ENCODE results near the gene NEK11. TPM values are rescaled to one million over a fixed set of nuclear protein-coding genes. Genes with fewer than 3 reads are reported as not detected.

The NEK11 gene
- total RNA-seq, 2 donors from 2014 or later, result 1.8 to 10.3 TPM

DNA sequence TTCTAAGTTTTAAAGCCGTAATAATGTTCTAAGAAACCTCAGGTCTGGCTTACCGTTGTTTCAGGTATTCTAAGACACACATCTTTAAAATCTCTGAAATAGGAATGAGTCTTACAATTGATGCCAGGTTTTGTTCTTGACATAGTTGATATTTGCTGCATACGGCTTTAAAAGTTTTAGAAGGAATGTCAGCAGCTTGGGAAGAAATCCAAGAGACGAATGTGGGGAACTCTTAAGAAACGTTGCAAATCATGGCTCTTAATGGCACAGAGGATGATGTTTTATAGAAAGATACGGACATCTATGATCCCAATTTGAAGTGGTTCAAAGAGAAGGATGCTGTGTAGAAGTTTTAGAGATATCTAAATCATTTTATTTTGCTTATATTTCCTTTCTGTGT lies 366.4 kb downstream of the NEK11 start:
- no peak for ATAC-seq (ENCODE audit: insufficient number of reproducible peaks, low FRiP score, low read depth)
- TF ChIP-seq, protein P1, sequence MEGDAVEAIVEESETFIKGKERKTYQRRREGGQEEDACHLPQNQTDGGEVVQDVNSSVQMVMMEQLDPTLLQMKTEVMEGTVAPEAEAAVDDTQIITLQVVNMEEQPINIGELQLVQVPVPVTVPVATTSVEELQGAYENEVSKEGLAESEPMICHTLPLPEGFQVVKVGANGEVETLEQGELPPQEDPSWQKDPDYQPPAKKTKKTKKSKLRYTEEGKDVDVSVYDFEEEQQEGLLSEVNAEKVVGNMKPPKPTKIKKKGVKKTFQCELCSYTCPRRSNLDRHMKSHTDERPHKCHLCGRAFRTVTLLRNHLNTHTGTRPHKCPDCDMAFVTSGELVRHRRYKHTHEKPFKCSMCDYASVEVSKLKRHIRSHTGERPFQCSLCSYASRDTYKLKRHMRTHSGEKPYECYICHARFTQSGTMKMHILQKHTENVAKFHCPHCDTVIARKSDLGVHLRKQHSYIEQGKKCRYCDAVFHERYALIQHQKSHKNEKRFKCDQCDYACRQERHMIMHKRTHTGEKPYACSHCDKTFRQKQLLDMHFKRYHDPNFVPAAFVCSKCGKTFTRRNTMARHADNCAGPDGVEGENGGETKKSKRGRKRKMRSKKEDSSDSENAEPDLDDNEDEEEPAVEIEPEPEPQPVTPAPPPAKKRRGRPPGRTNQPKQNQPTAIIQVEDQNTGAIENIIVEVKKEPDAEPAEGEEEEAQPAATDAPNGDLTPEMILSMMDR (IDR thresholded peaks at IDR 0.05), result no peak
- H3K4me3 ChIP-seq, result no peak overlapping the region

DNA sequence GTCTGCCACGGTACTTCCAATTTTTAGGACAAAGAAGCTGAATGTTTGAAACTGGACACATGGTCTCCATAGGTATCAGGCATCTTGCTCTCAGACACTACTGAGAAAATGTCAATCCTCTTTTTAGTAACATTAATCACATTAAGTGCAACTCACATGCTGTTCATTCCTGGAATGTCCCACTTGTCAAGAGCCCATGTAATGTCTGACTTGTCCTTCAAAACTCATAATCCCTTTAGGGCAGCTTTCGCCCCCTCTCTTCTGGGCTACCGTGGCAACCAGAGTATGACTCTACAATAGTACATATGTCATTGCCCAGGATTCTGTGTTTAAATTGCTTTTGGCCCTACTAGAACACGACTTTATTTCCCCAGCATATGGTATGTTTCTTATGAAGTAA lies 367.2 kb downstream of the NEK11 start:
- ATAC-seq (ENCODE audit: insufficient number of reproducible peaks, low FRiP score, low read depth) (no peak), DNase-seq (ENCODE audit: low spot score) (no peak)
- TF ChIP-seq, protein P1 (IDR thresholded peaks at IDR 0.05), result no peak
- H3K4me3 ChIP-seq, result no peak overlapping the region
- H3K36me3 ChIP-seq, result no peaks in the 10 kb centered on the region
- no peaks in the 10 kb centered on the region for H3K9me3 ChIP-seq
- H3K4me1 ChIP-seq (ENCODE audit: control insufficient read depth in 1 of 2, low read depth in 2 of 2), result no peaks in the 10 kb centered on the region
- no peak overlapping the region for H3K27ac ChIP-seq
- no peaks in the 10 kb centered on the region for H3K27me3 ChIP-seq (replicated peaks; ENCODE audit: insufficient read depth)

More for the DNA sequence above, 366.4 kb downstream of the NEK11 start:
- Histone ChIP-seq H3K36me3 (no peaks in the 10 kb centered on the region), H3K4me1 (ENCODE audit: control insufficient read depth in 1 of 2, low read depth in 2 of 2) (no peaks in the 10 kb centered on the region), H3K9me3 (no peaks in the 10 kb centered on the region), H3K27ac (no peak overlapping the region), H3K27me3 (replicated peaks; ENCODE audit: insufficient read depth) (no peaks in the 10 kb centered on the region)
- DNase-seq (ENCODE audit: low spot score), result no peak

DNA sequence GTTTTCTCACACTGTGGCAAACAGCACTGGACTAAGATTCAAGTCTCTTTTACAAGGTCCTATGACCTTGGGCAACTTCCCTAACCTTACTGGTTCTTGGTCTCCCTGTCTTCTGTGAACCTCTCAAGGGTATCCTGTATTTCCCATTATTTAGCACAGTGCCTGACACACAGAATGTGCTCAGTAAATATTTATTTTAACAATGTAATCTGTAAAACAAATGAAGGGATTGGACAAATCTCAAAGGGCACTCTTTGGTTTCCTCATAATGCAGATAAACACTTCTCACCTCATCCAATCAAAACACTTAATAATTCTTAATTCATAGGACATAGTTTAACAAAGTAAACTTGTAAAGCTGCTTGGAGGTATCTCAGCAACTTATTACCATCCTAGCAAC lies 367.7 kb downstream of the NEK11 start:
- no peaks in the 10 kb centered on the region for H3K27me3 ChIP-seq (replicated peaks; ENCODE audit: insufficient read depth)
- no peak overlapping the region for H3K27ac ChIP-seq
- no peak for DNase-seq (ENCODE audit: low spot score)

DNA sequence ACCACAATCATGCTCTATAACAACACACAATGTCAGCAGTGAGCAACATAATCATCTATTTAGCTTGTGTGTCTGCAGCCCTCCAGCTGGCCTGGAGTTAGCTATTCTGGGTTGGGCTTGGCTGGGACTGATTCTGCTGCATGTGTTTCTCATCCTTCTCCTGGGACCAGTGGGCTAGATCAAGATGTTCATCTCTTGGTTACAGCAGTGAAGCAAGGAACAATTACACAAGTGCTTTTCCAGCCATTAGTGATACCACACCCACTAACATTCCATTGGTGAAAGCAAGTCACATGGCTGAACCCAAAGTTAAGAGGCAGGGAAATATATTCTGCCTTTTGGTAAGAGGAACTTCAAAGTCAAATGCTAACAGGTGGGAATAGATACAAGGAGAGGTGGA lies 369.5 kb downstream of the NEK11 start:
- ATAC-seq (ENCODE audit: insufficient number of reproducible peaks, low FRiP score, low read depth), result no peak

More for the DNA sequence above, 367.7 kb downstream of the NEK11 start:
- Histone ChIP-seq H3K4me3 (no peak overlapping the region), H3K36me3 (no peaks in the 10 kb centered on the region), H3K9me3 (no peaks in the 10 kb centered on the region), H3K4me1 (ENCODE audit: control insufficient read depth in 1 of 2, low read depth in 2 of 2) (no peaks in the 10 kb centered on the region)
- ATAC-seq (ENCODE audit: insufficient number of reproducible peaks, low FRiP score, low read depth), result no peak
- TF ChIP-seq, protein P1 (IDR thresholded peaks at IDR 0.05), result no peak

DNA sequence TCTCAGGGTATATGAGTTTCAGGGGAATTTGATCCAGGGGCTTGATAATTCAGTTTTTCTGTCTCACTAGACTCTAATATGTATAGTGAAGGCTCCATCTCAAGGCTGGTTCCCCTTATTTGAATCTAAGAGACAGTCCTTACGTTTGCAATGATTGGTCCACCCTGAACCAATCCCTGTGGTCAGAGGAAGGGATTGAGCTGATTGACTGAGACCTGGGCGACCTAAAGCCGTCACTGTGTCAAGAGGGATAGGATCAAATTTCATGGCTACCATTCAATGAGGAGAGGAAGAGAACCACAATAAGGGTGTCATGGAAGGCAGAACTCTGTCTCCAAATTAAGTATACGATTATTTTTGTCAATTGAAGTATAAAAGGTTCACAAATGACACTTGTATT lies 371.2 kb downstream of the NEK11 start:
- Histone ChIP-seq H3K27ac (no peak overlapping the region), H3K9me3 (no peaks in the 10 kb centered on the region), H3K4me3 (no peak overlapping the region), H3K36me3 (no peaks in the 10 kb centered on the region), H3K4me1 (ENCODE audit: control insufficient read depth in 1 of 2, low read depth in 2 of 2) (peaks cover 7 to 15% of the 10 kb centered on the region in 2 donors), H3K27me3 (replicated peaks; ENCODE audit: insufficient read depth) (no peaks in the 10 kb centered on the region)
- DNase-seq (ENCODE audit: low spot score) (no peak), ATAC-seq (ENCODE audit: insufficient number of reproducible peaks, low FRiP score, low read depth) (no peak)
- TF ChIP-seq, protein P1 (IDR thresholded peaks at IDR 0.05), result no peak

More for the DNA sequence above, 369.5 kb downstream of the NEK11 start:
- Histone ChIP-seq H3K9me3 (no peaks in the 10 kb centered on the region), H3K4me3 (no peak overlapping the region), H3K27ac (no peak overlapping the region), H3K36me3 (no peaks in the 10 kb centered on the region), H3K4me1 (ENCODE audit: control insufficient read depth in 1 of 2, low read depth in 2 of 2) (no peaks in the 10 kb centered on the region), H3K27me3 (replicated peaks; ENCODE audit: insufficient read depth) (no peaks in the 10 kb centered on the region)
- TF ChIP-seq, protein P1 (IDR thresholded peaks at IDR 0.05), result no peak
- DNase-seq (ENCODE audit: low spot score), result no peak

Other genes with a start within 250 kb of the NEK11 start
- gene ATP2C1, start 132.8 kb upstream of the NEK11 start, total RNA-seq, result 10 to 100 TPM; 51.1 to 53.1 TPM
- gene ASTE1, start 52 bp upstream of the NEK11 start, total RNA-seq, result 1 to 10 TPM; 4.6 to 6.3 TPM

All from thoracic aorta (tissue), 2 donors.